Motor neuron (in vitro differentiated cells): ENCODE data around the gene EYA4. TPM values are rescaled to one million over a fixed set of nuclear protein-coding genes. Genes with fewer than 3 reads are reported as not detected.

Source experiments
- ATAC-seq, 8 experiments: fragments of 200-7000 bp; cut with Tn5 transposase; replicated peaks in 6 of 8; 2 replicates each; pipeline ENCODE4 v1.8.0; 2021; ENCODE audit warnings: mild to moderate bottlenecking in 8 of 8, moderate library complexity in 8 of 8
- H3K27ac ChIP-seq, 2 donors: fragments of 250-450 bp; sonication (Bioruptor Pico); 2 replicates each; pipeline ENCODE4 v1.9.0; 2021; ENCODE audit warnings: antibody characterized with exemption in 2 of 2, mild to moderate bottlenecking in 2 of 2, moderate library complexity in 1 of 2
- H3K4me1 ChIP-seq, 2 donors: fragments of 250-450 bp; sonication (Bioruptor Pico); replicated peaks in 1 of 2; 2 replicates each; pipeline ENCODE4 v1.6.1; 2021; ENCODE audit warnings: antibody characterized with exemption in 2 of 2, mild to moderate bottlenecking in 2 of 2, moderate library complexity in 1 of 2
- H3K4me3 ChIP-seq, 5 donors: fragments of 250-450 bp; sonication (Bioruptor Pico); 2 replicates each; pipeline ENCODE4 v1.9.0; 2021; ENCODE audit warnings: antibody characterized with exemption in 5 of 5, mild to moderate bottlenecking in 5 of 5, moderate library complexity in 4 of 5
- WGBS, 10 experiments: fragments of 450-650 bp; shearing (Covaris generic); methylation state at CpG; one replicate each; pipeline ENCODE4 v1.0.0; 2022; 5-methylcytosine and 5-hydroxymethylcytosine counted together
- in situ Hi-C, 9 experiments: fragments of 400-800 bp; cut with MboI; loops; one replicate each; pipeline ENCODE4 v1.15.0; 2021; ENCODE audit warnings: low sequenced_read_pairs in 9 of 9, low pct_unique_long_range_greater_than_20kb in 2 of 9; ENCODE audit not compliant: unreplicated experiment in 9 of 9
- total RNA-seq, 8 experiments: library from RNA; unstranded; fragments of 300-600 nt; gene quantifications; 2 replicates each; pipeline versions ENCODE4 v1.2.3 to v1.2.4, GENCODE V29; 2022

Gene EYA4
- total RNA-seq, 8 experiments from 2014 or later, result 0.33 to 52.6 (median 7.2) TPM

DNA sequence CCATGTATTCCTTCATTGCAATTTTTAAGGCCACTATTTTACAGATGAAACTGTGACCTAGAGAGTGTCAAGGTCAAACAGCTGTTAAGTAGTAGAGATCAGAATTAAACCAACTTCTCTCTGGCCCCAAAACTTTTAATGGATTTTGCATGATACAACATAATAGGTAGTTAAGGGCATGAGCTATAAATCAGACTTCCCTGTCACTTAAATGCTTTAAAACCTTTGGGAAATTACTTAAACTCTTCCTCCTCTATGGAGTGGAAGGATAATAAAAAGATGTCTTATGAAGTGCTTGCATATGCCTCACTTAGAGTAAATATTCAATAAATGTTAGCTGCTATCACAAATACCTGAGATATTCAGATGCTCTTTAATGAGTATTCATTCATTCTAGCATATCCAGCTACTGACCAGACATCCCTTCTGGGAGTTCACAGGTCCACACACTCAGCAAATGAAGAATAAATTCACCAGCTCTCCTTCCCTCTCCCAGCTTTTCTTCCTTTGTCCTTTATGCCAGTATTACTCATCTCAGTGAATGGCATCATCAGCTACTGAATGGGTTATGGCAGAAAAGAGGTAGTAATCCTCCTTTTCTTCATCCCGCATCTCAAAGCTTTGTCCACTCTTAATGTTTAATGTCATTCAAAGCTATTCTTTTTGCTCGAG lies 36.2 kb downstream of the EYA4 start:
- ATAC-seq, result peak in 2 of 8 experiments; percentile 14 to 40
- Histone ChIP-seq H3K27ac (no peak overlapping the region), H3K4me1 (no peaks in the 10 kb centered on the region), H3K4me3 (no peak overlapping the region)
- in situ Hi-C loops, result loop anchor here in 1 of 9 experiments (25.0 kb wide), 1 partner anchor 235 kb away; no protein-coding TSS in a partner anchor
- WGBS, 10 experiments, result 34 to 86% (median 51%) methylated on average over 2 of the region's 2 CpGs; no CpG with 5 or more reads in 2 of the 10 experiments

DNA sequence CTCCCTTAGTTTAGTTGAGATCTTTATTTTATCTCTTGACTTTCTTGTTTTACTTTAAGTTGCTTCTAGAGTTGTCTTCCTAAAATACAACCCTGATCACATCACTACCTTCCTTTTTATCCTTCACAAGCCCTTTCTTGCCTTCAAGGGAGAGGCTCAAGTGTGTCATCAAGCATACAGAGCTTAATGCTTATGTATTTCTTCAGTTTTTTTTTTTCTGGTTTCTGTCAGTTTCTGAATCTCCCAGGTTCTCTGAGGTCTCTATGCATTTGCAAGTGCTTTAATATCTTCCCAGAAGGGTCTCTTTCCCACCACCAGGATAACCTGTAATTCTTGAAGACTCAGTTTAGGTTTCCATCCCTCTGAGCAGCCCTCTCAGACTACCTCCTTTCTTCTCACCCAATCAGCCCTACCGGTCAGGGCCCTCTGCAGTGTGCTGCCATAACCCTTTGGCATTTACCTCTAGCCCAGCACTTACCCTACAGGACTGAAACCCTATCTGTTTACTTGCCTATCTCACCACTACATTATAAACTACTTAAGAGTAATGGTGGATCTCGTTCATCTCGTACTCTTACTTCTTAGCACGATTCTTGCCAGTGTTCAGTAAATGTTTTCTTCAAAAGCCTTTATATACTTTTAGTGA lies 36.9 kb downstream of the EYA4 start:
- peak in 1 of 8 experiments; percentile 62 for ATAC-seq
- Histone ChIP-seq H3K4me3 (no peak overlapping the region), H3K27ac (no peak overlapping the region), H3K4me1 (no peaks in the 10 kb centered on the region)
- in situ Hi-C loops, result loop anchor here in 1 of 9 experiments (25.0 kb wide), 1 partner anchor 234 kb away; no protein-coding TSS in a partner anchor
- WGBS, 10 experiments, result 26 to 100% (median 82%) methylated on average over 1 to 4 of the region's 4 CpGs; no CpG with 5 or more reads in 2 of the 10 experiments

- no peaks in the 10 kb centered on the region for H3K4me1 ChIP-seq
- ATAC-seq, result peak in 2 of 8 experiments; percentile 47 to 63
- WGBS, 10 experiments, result 0 to 57% (median 33%) methylated on average over 1 of the region's 1 CpG; no CpG with 5 or more reads in 3 of the 10 experiments
- H3K27ac ChIP-seq, result no peak overlapping the region
- in situ Hi-C loops, result loop anchor here in 1 of 9 experiments (25.0 kb wide), 1 partner anchor 226 kb away; no protein-coding TSS in a partner anchor
- H3K4me3 ChIP-seq, result no peak overlapping the region
These were observed 45.6 kb downstream of the EYA4 start for GRCh38 chr6:133286765-133287164.

DNA sequence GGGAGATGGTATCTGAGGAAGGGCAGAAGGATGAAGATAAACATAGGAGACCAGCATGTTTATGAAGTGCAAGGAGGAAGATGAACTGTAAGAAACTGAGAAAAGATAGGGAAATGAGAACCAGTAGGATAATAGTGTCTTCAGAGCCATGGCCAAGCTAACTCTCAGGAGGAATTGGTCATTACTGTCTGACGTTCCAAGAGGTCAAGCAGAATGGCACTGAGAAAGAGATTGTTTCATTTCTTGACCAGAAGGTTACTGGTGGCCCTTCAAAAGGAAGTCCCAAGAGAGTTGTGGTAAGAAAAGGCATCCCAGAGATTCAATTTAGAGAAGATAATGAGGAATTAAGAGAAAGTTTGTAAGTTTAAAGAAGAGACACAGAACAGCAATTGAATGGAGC lies 47.5 kb downstream of the EYA4 start:
- Histone ChIP-seq H3K4me1 (no peaks in the 10 kb centered on the region), H3K4me3 (no peak overlapping the region), H3K27ac (no peak overlapping the region)
- in situ Hi-C loops, result loop anchor here in 1 of 9 experiments (25.0 kb wide), 1 partner anchor 224 kb away; no protein-coding TSS in a partner anchor
- 9 to 100% (median 63%) methylated on average over 1 of the region's 1 CpG; no CpG with 5 or more reads in 4 of the 10 experiments for WGBS, 10 experiments
- ATAC-seq, result no peak

DNA sequence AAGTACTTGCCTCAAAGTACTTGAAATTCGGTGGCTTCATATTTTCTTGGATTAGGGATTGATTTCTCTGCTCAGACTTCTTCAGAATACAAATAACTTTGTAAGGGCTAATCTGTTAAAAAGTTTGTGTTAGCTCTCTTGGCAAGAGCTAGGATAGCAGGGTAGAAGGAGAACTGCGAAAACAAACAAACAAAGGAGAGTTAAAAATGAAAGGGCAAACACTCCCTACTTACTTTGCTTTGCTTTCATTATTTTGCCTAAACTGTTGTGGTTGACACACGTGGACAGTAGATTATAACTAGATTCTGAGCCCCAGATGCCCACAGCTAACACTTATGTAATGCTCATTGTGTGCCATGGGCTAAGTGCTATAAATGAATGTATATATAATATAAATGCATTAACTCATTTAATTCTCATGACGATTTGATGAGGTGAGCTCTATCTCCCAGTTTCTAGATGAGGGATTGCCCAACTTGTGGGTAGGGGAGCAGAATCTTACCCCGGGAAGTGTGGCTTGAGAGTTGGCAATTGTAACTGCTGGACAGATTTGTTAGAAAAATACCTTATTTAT lies 48.7 kb downstream of the EYA4 start:
- ATAC-seq, result no peak
- Histone ChIP-seq H3K4me1 (no peaks in the 10 kb centered on the region), H3K27ac (no peak overlapping the region), H3K4me3 (no peak overlapping the region)
- whole genome bisulfite sequencing, 10 experiments, result 26 to 100% (median 86%) methylated on average over 1 to 5 of the region's 5 CpGs
- in situ Hi-C loops, result loop anchor here in 1 of 9 experiments (25.0 kb wide), 1 partner anchor 222 kb away; no protein-coding TSS in a partner anchor

DNA sequence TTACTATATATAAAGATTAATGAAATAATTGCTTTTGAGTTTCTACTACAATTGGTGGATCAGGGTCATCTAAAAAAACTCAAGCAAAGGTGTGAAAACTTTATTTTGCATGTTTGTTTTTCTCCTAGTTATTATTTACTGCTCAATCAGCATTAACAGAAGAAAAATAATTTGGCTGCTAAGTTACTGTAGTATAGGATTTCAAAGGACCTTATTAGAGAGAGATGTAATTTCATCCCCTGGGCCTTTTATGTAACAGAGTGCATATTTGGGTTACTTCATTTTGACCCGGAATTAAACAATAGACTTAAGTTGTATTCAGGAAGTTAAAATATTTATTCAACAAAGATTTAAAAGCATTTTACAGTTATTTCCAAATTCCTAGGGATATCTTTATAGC lies 49.8 kb downstream of the EYA4 start:
- ATAC-seq, result no peak
- in situ Hi-C loops, result loop anchor here in 1 of 9 experiments (25.0 kb wide), 1 partner anchor 221 kb away; no protein-coding TSS in a partner anchor

GRCh38 chr6:133291671-133292070 lies 50.5 kb downstream of the EYA4 start:
- no peak for ATAC-seq
- H3K4me3 ChIP-seq, result no peak overlapping the region
- no peaks in the 10 kb centered on the region for H3K4me1 ChIP-seq
- H3K27ac ChIP-seq, result no peak overlapping the region
- 0 to 91% (median 51%) methylated on average over 1 of the region's 1 CpG for WGBS, 10 experiments
- in situ Hi-C loops, result loop anchor here in 1 of 9 experiments (25.0 kb wide), 1 partner anchor 221 kb away; no protein-coding TSS in a partner anchor

More for the DNA sequence above, 49.8 kb downstream of the EYA4 start:
- no peak overlapping the region for H3K4me3 ChIP-seq
- no peaks in the 10 kb centered on the region for H3K4me1 ChIP-seq
- WGBS, 10 experiments, result 40 to 100% (median 83%) methylated on average over 1 of the region's 1 CpG; no CpG with 5 or more reads in 1 of the 10 experiments
- H3K27ac ChIP-seq, result no peak overlapping the region

- no peak for ATAC-seq
- Histone ChIP-seq H3K4me1 (no peaks in the 10 kb centered on the region), H3K4me3 (no peak overlapping the region), H3K27ac (no peak overlapping the region)
- in situ Hi-C loops, result loop anchor here in 1 of 9 experiments (25.0 kb wide), 1 partner anchor 215 kb away; no protein-coding TSS in a partner anchor
- 10 to 100% (median 64%) methylated on average over 1 to 2 of the region's 2 CpGs for WGBS, 10 experiments
These were observed 56.5 kb downstream of the EYA4 start for GRCh38 chr6:133297657-133298056.

DNA sequence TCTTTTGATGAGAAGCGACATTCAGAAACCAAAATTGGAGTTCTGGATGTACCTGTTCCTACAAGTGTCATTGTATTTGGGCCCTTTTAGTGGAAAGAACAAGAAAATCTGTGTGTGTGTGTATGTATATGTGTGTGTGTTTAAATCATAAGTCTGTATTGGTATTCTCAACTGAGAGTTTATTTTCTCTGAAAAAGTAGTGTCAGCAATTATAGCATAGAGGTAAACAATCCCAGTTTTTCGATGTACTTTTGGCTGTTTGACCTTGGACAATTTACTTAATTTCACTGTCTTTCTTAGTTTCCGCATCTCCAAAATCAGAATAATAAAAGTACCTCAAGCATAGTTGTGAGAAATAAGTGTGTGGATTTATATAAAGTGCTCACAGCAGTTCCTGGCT lies 57.2 kb downstream of the EYA4 start:
- H3K4me1 ChIP-seq, result no peaks in the 10 kb centered on the region
- WGBS, 10 experiments, result 53 to 100% (median 92%) methylated on average over 1 to 3 of the region's 3 CpGs
- in situ Hi-C loops, result loop anchor here in 1 of 9 experiments (25.0 kb wide), 1 partner anchor 214 kb away; no protein-coding TSS in a partner anchor
- no peak overlapping the region for H3K4me3 ChIP-seq
- no peak overlapping the region for H3K27ac ChIP-seq
- no peak for ATAC-seq

DNA sequence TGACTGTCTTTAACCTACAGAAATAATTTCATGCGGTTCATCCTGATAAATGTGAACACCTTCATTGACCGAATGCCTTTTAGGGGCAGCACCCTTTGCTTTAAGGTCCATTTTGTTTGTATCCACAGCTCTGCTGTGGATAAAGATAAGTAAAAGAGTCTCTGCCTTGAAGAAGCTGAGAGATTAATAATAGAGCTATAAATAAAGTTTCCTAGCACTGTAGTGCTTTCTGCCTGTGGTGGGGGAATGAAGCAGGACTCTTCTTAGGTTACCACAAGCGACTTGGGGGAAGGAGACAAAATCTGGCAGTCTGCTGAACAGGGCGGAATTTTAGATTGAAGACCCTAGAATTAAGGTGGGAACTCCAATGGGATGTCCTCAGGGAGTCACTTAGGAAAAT lies 57.6 kb downstream of the EYA4 start:
- no peak for ATAC-seq
- Histone ChIP-seq H3K27ac (no peak overlapping the region), H3K4me3 (no peak overlapping the region), H3K4me1 (no peaks in the 10 kb centered on the region)
- WGBS, 10 experiments, result 27 to 100% (median 88%) methylated on average over 1 to 4 of the region's 4 CpGs
- in situ Hi-C loops, result loop anchor here in 1 of 9 experiments (25.0 kb wide), 1 partner anchor 214 kb away; no protein-coding TSS in a partner anchor

DNA sequence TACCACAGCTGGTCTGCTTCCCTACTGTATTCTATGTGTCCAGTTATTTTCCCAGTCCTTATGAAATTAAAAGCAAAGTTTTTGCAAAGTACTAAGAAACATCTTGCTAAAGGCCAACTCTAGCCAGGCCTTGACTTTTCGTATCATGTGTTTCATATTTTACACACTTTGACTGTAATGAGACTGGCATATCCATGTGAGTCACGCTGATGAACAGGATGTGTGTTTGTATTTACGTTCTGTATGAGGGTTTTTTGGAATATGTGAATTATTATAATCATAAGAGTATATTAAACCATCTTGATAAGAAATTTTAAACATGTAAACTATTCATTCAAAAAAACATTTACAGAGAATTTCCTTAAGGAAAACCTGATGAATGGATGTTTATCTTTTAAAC lies 59.7 kb downstream of the EYA4 start:
- WGBS, 10 experiments, result 11 to 100% (median 84%) methylated on average over 1 to 3 of the region's 3 CpGs
- no peaks in the 10 kb centered on the region for H3K4me1 ChIP-seq
- no peak overlapping the region for H3K27ac ChIP-seq
- no peak overlapping the region for H3K4me3 ChIP-seq
- in situ Hi-C loops, result loop anchor here in 1 of 9 experiments (25.0 kb wide), 1 partner anchor 186 kb away; no protein-coding TSS in a partner anchor
- ATAC-seq, result no peak

- 24 to 100% (median 77%) methylated on average over 1 to 5 of the region's 5 CpGs; no CpG with 5 or more reads in 1 of the 10 experiments for WGBS, 10 experiments
- no peaks in the 10 kb centered on the region for H3K4me1 ChIP-seq
- no peak overlapping the region for H3K4me3 ChIP-seq
- in situ Hi-C loops, result loop anchor here in 1 of 9 experiments (25.0 kb wide), 1 partner anchor 185 kb away; no protein-coding TSS in a partner anchor
- ATAC-seq, result peak in 1 of 8 experiments; percentile 80
- H3K27ac ChIP-seq, result no peak overlapping the region
These were observed 60.7 kb downstream of the EYA4 start for GRCh38 chr6:133301835-133302234.
